Measurements from ENCODE around the gene SDHA. TPM values are rescaled to one million over a fixed set of nuclear protein-coding genes. Genes with fewer than 3 reads are reported as not detected.

Gene SDHA
- total RNA-seq, 1 donor from 2014 or later = 84.7 TPM

GRCh38 chr5:189486-189885, 28.6 kb upstream of the SDHA start:
- intact Hi-C loops (cut with DNase I) = no loop called here
- H3K36me3 ChIP-seq = no peaks in the 10 kb centered on the region
- no peaks in the 10 kb centered on the region for H3K9me3 ChIP-seq
- no peak overlapping the region for H3K4me3 ChIP-seq
- H3K27ac ChIP-seq = no peak overlapping the region
- H3K4me1 ChIP-seq = peaks cover 21% of the 10 kb centered on the region
- no peak for TF ChIP-seq POLR2A (IDR thresholded peaks at IDR 0.05)
- no peak for TF ChIP-seq POLR2AphosphoS5 (IDR thresholded peaks at IDR 0.05; ENCODE audit: insufficient read depth in 1 of 2, low read depth in 1 of 2)
- TF ChIP-seq, protein P1, sequence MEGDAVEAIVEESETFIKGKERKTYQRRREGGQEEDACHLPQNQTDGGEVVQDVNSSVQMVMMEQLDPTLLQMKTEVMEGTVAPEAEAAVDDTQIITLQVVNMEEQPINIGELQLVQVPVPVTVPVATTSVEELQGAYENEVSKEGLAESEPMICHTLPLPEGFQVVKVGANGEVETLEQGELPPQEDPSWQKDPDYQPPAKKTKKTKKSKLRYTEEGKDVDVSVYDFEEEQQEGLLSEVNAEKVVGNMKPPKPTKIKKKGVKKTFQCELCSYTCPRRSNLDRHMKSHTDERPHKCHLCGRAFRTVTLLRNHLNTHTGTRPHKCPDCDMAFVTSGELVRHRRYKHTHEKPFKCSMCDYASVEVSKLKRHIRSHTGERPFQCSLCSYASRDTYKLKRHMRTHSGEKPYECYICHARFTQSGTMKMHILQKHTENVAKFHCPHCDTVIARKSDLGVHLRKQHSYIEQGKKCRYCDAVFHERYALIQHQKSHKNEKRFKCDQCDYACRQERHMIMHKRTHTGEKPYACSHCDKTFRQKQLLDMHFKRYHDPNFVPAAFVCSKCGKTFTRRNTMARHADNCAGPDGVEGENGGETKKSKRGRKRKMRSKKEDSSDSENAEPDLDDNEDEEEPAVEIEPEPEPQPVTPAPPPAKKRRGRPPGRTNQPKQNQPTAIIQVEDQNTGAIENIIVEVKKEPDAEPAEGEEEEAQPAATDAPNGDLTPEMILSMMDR (IDR thresholded peaks at IDR 0.05) = no peak
- DNase-seq (ENCODE audit: extremely low spot score in 2 of 2) = no peak
- no peaks in the 10 kb centered on the region for H3K27me3 ChIP-seq

- Histone ChIP-seq H3K4me3 (no peak overlapping the region), H3K27me3 (no peaks in the 10 kb centered on the region), H3K4me1 (peaks cover 21% of the 10 kb centered on the region), H3K36me3 (no peaks in the 10 kb centered on the region), H3K27ac (no peak overlapping the region), H3K9me3 (no peaks in the 10 kb centered on the region)
- intact Hi-C loops (cut with DNase I) = no loop called here
- TF ChIP-seq POLR2AphosphoS5 (IDR thresholded peaks at IDR 0.05; ENCODE audit: insufficient read depth in 1 of 2, low read depth in 1 of 2) (no peak), POLR2A (IDR thresholded peaks at IDR 0.05) (no peak)
- TF ChIP-seq, protein P1 (IDR thresholded peaks at IDR 0.05) = no peak
- no peak for DNase-seq (ENCODE audit: extremely low spot score in 2 of 2)
Observed at GRCh38 chr5:189976-190365, 28.1 kb upstream of the SDHA start.

GRCh38 chr5:190366-191035, 27.6 kb upstream of the SDHA start:
- no peak overlapping the region for H3K4me3 ChIP-seq
- no peak for DNase-seq (ENCODE audit: extremely low spot score in 2 of 2)
- H3K27me3 ChIP-seq = no peaks in the 10 kb centered on the region
- intact Hi-C loops (cut with DNase I) = no loop called here
- no peaks in the 10 kb centered on the region for H3K36me3 ChIP-seq
- no peak overlapping the region for H3K27ac ChIP-seq
- peaks cover 21% of the 10 kb centered on the region for H3K4me1 ChIP-seq
- TF ChIP-seq POLR2AphosphoS5 (IDR thresholded peaks at IDR 0.05; ENCODE audit: insufficient read depth in 1 of 2, low read depth in 1 of 2) = no peak
- TF ChIP-seq POLR2A (IDR thresholded peaks at IDR 0.05) = no peak
- TF ChIP-seq, protein P1 (IDR thresholded peaks at IDR 0.05) = no peak
- no peaks in the 10 kb centered on the region for H3K9me3 ChIP-seq

GRCh38 chr5:191036-191948, 26.8 kb upstream of the SDHA start, which contains the start of gene LRRC14B:
LRRC14B (plus strand) TSS chr5:191495; CDS start chr5:191539, 44 bp downstream.
- no peaks in the 10 kb centered on the region for H3K36me3 ChIP-seq
- H3K9me3 ChIP-seq = no peaks in the 10 kb centered on the region
- intact Hi-C loops (cut with DNase I) = no loop called here
- H3K4me3 ChIP-seq = no peak within 1 kb of the TSS
- DNase-seq (ENCODE audit: extremely low spot score in 2 of 2) = no peak
- no peaks in the 10 kb centered on the region for H3K27me3 ChIP-seq
- H3K4me1 ChIP-seq = peaks cover 21% of the 10 kb centered on the region
- TF ChIP-seq POLR2AphosphoS5 (IDR thresholded peaks at IDR 0.05; ENCODE audit: insufficient read depth in 1 of 2, low read depth in 1 of 2) (no peak), POLR2A (IDR thresholded peaks at IDR 0.05) (no peak)
- TF ChIP-seq, protein P1 (IDR thresholded peaks at IDR 0.05) = no peak
- no peak within 1 kb of the TSS for H3K27ac ChIP-seq
